GM18526 (cell line): Measurements from ENCODE around the gene BHLHE23.

Experiments
- POLR2A ChIP-seq: IDR thresholded peaks from 3 replicates; pipeline ENCODE4 v1.6.1; 2011; ENCODE audit not compliant: insufficient read length; ENCODE audit errors: extremely low read depth

The BHLHE23 gene

GRCh38 chr20:62995898-62996595, 10.7 kb downstream of the BHLHE23 start:
- TF ChIP-seq POLR2A, result no peak

- TF ChIP-seq POLR2A, result no peak
Measured at GRCh38 chr20:62995481-62995880, 11.3 kb downstream of the BHLHE23 start.

GRCh38 chr20:62994869-62995281, 11.9 kb downstream of the BHLHE23 start:
- no peak for TF ChIP-seq POLR2A

- no peak for TF ChIP-seq POLR2A
Measured at GRCh38 chr20:62993856-62994494, 12.8 kb downstream of the BHLHE23 start.

- TF ChIP-seq POLR2A, result no peak
Measured at GRCh38 chr20:62991863-62992262, 14.9 kb downstream of the BHLHE23 start.

- no peak for TF ChIP-seq POLR2A
Measured at GRCh38 chr20:62991196-62991807, 15.5 kb downstream of the BHLHE23 start.

GRCh38 chr20:62990306-62990825, 16.4 kb downstream of the BHLHE23 start:
- no peak for TF ChIP-seq POLR2A

- TF ChIP-seq POLR2A, result no peak
Measured at GRCh38 chr20:62989201-62989601, 17.6 kb downstream of the BHLHE23 start.

- TF ChIP-seq POLR2A, result no peak
Measured at GRCh38 chr20:62987114-62987513, 19.6 kb downstream of the BHLHE23 start.

- TF ChIP-seq POLR2A, result no peak
Measured at GRCh38 chr20:62986257-62986800, 20.4 kb downstream of the BHLHE23 start.

- TF ChIP-seq POLR2A, result no peak
Measured at GRCh38 chr20:62985444-62985778, 21.4 kb downstream of the BHLHE23 start.

- TF ChIP-seq POLR2A, result no peak
Measured at GRCh38 chr20:62984666-62985443, 21.9 kb downstream of the BHLHE23 start.

GRCh38 chr20:62983210-62983609, 23.6 kb downstream of the BHLHE23 start:
- no peak for TF ChIP-seq POLR2A

GRCh38 chr20:62982124-62983075, 24.4 kb downstream of the BHLHE23 start:
- TF ChIP-seq POLR2A, result no peak
